HG03442 (cell line): Measurements from ENCODE around the gene C14orf180.
"Not testable (repeated sequence)": the region's sequence is repeated elsewhere in the genome, so short reads cannot be mapped to it uniquely, and the experiment has no call there.

Experiments used
- ATAC-seq: cut with Tn5 transposase; IDR thresholded peaks from one replicate; pipeline ENCODE4 v1.9.1; 2021; ENCODE audit warnings: mild to moderate bottlenecking, moderate library complexity; ENCODE audit not compliant: unreplicated experiment

The C14orf180 gene

DNA sequence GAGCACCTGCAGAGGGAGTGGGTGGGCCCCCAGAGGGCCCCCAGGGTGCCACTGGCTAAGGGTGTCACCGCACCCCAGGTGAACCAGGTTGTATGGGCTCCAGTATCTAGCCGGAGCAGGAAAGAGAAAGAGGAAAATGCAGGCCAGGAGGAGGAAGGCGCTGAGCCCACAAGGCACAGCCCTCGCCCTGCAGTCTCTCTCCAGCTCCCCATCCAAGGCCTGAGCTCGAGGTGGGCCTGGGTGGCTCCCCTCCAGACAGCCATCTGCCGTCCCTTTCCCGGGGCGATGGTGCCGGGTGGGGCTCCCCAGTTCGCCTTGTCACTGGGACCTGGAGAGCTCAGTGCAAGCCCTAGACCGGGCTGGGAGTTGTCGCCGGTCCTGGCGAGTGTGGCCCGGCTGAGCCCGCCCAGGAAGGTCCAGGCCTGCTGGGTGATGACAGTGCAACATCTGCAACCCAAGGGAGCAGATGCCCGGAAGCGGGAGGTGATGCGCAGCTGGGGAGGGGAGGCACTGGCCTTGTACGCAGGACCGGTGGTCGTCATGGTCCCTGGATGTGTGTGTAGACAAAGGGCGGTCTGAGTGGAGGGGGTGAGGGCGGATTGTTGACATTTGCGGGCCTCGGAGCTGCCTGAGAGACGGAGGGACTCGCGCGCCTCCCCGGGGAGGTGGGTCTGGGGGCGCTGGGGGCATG, 24.3 kb downstream of the C14orf180 start:
- ATAC-seq: no peak

DNA sequence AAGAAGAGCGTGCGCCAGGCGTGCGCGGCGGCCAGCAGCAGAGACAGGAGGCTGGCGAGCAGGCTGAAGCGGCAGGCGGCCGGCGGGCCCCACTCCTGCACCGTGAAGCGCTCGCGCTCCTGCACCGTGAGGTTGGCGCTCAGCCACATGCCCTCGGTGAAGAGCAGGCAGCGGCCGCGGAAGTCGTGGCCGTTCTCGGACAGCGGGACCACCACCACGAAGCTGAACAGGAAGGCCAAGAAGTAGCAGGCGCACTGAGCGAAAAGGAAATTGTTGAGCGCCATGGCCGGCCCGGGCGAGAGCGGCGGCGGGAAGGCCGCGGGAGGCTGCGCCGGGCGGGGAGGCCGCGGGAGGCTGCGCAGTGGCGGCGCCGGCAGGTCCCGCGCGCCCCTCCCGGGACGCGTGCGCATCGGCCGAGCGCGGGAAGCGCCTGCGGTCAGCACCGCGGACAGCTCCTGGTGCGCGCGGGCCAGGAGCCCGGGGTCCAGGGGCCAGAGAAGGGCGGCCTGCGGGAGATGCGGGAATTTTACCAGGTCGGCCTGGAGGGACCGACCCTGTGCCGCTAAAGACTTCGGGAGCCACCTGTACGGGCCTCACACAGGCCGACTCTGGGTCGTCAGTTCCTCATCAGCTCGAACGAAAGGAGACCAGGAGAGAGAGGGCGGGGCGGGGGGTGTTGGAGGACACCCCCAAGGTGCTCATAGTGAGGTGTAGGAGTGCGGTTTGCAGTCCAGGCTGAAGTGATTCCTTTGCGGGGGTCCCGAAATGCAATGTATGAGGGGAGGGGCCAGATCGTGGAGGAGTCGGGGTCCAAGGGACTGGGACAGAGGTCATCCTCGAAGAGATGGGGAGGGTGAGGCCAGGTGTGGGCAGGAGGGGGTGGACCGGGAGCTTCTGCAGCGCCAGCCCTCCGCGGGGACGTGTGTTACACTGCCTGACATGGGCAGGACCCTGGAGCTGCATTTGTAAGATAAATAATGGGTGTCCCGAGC, 25.2 kb downstream of the C14orf180 start, which contains the start of gene TMEM179:
TSS of gene TMEM179 (minus strand) at position 315 of the 992 bp plus-strand sequence. CDS start at position 284, 31 bp downstream.
- no peak for ATAC-seq

DNA sequence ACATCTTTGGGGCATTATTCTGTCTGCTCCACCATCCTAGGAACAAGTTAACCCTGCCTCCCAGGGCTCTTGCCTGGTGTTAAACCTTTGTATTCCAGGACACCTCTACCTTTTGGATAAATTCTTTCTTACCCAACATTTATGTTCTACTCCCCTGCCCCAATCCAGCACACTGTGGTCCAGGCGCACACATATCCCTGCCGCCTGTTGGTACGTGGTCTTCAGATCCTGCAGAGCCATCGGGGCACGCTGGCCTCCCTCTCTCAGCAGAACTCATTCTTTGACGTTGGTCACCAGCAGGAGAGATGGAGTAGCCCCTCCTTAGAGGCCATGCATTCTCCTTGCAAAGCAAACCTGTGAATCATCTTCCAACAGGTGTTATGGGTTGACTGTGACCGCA, 30.1 kb downstream of the C14orf180 start:
- no peak for ATAC-seq

DNA sequence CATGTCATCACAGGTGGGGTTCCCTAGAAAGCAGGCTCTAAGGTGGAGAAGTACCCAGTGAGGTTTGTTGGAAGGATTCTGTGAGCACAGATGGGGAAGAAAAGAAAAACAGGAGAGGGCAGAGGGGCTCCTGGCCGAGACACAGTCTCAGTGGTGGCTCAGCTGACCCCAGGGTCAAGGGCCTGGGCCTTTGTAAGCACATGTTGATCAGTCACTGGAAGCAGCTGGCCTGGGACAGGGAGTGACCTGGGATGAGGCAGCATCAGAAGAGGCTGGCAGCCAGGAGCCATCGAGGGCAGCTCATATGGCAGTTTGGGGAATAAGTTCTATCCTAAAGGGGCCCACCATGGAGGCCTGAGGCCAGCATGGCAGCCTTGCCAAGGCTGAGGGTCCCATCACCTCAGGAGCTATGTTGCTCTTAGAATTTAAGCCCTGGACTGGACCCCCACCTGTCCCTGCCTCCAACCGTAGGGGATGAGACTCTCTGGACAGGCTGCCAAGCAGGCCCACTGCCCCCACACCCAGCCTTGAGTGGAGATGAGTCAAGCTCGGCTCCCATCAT, 31.3 kb downstream of the C14orf180 start:
- ATAC-seq: no peak

DNA sequence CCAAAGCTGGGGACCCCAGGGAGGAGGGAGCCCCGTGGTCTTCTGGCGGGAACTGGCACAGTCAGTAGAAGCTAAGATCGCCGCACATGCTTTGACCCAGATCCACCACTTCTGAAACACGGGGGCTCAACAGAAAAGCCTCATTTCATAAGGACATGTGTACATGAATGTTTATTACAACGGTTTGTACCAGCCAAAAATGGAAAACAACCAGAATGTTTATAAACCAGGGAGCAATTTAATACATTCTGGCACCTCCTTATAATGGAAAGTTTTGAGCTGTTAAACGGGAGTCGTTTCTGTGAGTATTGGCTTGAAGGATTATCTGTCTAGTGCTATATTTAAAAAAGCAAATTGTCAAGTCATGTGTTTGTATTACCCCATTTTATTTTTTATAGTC, 32.3 kb downstream of the C14orf180 start:
- no peak for ATAC-seq

DNA sequence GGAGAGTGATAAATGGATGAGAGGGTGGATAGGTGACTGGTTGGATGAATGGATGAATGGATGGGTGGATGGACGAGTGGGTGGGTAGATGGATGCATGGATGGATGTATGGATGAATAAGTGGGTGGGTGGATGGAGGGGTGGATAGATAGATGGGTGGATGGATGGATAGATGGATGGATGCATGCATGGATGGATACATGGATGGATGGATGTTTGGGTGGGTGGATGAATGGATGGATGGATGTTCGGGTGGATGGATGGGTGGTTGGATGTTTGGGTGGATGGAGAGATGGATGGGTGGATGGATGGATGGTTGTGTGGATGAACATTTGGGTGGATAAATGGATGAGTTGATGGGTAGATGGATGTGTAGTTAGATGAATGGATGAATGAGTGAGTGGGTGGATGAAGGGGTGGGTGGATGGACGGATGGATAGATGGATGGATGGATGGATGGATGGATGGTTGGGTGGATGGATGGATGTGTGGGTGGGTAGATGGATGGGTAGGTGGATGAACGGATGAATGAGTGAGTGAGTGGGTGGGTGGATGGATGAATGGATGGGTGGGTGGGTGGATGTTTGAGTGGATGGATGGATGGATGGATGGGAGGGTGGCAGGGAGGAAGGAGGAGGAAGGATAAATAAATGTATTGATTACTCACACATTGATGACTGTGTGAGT, 34.7 kb downstream of the C14orf180 start:
- ATAC-seq: no peak

DNA sequence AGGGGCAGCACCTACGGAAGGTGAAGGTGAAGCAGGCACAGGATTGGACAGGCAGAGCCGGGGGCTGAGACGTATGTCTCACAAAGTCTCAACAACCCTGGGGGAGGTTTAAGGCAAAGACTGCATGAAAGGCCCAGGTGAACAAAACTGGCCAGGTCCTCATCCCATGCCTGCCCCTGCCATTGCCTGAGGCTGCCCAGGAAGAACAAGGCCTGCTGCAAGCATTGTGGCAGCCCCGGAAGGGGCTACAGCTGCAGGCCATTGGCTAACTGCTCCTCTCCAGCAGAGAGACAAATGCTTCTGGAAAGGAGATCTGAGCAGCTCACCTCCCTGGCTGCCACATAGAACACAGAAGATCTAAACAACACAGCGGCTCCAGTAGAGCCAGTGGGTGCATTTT, 45.4 kb downstream of the C14orf180 start:
- ATAC-seq: no peak

DNA sequence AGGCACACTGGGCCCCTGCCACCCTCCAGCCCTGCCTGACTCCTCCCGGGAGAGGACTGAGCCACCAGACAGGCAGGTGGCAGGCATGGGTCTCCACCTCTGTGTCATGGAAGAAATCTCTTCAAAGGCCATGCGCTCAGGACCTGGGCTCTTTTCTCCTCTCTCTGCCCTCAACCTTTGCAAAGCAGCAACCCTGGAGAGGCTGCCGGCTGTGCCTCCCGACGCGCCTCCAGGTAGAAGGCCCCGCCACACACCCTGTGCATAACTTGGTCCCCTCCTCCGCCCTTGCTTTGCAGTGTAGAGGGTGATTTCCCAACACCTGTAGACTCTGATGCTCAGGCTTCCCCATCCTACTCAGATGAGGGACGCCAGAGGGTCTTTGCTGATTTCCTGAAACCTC, 53.2 kb downstream of the C14orf180 start:
- no peak for ATAC-seq

DNA sequence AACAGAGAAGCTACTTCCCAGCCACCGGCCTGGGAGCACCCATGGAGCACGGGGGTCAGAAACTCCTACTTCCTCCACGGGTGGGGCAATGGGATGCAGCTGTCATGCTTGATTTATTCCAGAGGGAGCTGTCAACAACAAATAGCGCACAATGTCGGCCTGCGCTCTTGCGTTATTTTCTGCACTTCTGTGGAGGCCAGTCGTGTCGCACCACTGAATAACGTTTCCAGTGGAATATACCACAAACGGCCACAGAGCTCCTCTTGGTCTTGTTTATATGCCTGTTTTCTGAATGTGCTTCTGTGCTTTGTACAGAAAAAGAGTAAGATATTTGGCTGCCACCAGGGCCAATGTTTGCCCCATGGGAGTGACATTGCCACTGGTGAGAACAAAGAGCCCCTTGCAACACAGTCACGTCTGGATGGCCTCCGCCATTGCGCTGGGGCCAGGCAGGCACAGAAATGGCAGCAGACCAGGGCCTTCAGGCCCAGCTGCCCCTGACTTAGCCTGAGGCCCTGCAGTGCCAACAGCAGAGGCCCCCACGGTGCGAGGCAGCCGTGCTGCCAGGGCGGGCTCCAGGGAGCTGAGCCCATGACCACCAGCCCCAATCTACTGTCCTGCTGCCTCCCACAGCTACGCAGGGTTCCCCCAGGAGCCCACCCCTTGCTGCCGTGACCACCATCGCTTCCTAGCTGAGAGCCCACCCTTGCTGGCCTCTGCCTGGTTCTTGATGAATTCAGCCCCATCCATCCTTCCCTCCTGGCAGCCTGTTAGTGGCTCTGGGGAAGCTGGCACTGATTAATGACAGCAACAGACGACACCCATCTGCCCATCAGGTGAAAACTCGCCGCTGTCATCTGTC, 53.9 kb downstream of the C14orf180 start:
- no peak for ATAC-seq

DNA sequence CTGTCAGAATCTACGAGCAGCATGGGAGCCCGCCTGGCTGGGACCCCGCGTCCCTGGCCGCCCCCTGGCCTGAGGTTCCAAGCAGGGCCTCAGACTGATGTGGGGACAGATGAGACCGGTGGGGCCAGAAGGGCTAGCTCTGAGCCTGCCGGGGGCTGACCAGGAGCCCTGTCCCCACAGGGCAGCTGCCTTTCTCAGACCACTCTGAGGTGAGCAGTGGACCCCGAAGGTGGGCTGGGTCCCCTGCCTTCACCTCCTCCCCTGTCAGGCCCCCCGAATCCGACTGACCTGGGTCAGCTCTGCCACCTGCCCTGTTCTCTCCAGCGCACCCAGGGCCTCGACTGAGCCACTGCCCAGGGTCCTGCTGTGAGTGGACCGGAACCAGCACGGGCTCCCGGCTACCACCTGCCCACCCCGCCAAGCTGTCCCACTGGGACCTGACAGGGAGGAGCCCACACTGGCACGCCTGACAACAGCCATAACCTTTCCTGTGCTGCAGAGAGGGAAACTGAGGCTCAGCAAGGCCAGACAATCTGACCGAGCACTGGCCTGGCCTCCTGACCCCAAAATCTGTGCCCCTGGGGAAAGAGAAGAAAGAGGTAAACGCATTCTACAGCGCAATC, 54.7 kb downstream of the C14orf180 start:
- no peak for ATAC-seq

DNA sequence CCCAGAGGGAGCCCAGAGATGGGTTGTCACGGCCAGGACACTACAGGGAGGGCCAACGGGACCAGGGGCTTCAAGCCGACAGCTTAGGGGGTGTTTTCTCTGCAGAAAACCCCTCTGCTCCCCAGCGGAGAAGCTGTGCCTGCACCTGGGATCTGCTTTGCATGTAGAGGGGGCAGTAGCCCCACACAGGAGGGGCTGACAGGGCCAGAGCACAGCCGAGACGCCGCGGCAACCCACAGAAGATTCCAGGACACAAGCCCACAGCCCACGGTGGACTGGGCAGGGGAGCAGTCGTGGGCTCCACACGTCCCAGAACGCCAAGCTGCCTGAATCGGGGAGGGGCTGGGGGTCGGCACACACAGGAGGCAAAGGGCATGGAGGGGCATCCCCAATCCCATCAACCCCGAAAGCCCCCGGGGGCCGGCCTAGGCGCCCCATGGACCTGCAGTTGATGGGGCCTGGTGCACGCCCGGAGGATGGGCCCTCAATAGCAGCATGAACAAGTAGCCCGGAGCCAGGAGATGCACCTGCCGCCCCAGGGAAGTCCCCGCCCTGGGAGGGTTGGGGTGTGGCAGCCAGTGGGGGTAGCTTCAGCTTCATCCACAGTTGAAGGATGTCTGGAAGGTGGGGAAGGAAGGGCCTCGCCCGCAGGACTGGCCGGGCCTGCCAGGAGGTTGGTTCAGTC, 55.5 kb downstream of the C14orf180 start:
- ATAC-seq: no peak

DNA sequence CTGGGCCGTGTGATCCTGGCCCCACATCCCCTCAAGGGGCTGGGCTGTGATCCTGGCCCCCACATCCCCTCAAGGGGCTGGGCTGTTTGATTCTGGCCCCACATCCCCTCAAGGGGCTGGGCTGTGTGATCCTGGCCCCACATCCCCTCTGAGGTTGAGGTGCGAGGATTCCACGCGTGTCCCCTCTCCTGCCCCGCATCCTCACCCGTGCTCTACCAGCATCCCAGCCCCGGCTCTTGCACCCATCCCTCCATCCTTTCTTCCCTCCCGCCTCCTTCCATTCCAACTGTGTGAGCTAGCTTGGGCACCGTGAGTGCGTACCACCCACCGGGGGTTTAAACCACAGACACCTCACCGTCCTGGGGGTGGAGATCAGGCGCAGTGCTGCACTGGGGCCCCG, 56.2 kb downstream of the C14orf180 start:
- ATAC-seq: no peak

DNA sequence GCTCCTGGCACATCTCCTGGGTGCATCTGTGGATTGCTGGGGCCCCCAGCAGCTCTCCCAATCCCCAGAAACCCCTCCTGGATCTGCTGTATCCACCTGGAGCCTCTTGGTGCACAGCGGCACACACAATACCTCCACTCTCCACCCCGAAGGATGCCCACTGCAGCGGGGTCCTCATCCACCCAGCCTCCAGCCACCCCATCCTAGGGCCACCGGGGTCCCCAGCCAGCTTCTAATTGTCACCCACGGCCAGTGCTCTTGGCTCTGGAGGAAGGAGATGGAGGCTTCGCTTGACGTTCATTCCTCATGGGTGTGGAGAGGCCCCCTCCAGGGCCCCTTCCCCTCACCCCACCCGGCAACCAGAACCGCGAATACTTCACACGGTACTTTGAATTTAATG, 56.6 kb downstream of the C14orf180 start:
- ATAC-seq: no peak

DNA sequence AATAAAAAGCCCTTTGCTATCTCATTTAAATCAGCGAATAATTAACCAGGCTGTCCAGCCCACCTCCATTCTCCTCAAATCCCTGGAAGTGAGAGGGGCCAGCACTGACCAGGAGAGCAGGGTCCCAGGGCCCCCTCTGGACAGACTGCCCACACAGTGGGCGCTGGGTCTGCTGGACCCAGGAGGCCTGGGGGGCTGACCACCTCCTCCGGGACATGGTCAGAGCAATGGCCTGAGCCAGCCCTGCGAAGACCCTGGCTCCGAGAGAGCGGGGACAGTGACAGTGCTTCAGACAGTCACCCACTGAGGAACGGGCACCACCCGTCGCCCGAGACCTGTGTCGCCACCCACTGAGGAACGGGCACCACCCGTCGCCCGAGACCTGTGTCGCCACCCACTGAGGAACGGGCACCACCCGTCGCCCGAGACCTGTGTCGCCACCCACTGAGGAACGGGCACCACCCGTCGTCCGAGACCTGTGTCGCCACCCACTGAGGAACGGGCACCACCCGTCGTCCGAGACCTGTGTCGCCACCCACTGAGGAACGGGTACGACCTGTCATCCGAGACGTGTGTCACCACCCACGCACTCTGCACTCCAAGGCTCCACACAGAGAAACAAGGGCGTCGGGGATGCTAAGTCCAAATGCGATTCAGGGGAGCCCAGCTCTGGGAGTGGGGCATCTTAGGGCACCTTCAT, 57.4 kb downstream of the C14orf180 start:
- ATAC-seq: not testable (repeated sequence)

DNA sequence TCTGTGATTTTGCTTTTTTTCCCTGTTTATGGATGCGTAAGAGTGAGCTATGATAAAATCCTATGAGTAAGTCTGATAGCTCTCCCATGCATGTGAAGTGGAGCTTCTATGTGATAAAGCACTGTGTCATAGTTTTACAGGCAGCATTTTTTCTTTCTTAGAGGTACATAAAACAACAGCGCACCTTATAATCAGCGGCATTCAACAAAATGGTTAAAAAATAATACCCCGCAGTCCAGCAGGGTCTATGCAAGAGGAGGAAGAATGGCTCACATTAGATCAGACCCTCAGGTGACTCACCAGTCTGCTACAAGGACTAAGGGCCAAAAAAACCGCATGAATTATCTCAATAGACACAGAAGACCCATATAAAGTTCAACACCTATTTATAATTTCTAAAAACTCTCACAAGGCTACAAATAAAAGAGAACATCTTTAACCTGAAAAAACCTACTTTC, 58.0 kb downstream of the C14orf180 start:
- ATAC-seq: no peak

DNA sequence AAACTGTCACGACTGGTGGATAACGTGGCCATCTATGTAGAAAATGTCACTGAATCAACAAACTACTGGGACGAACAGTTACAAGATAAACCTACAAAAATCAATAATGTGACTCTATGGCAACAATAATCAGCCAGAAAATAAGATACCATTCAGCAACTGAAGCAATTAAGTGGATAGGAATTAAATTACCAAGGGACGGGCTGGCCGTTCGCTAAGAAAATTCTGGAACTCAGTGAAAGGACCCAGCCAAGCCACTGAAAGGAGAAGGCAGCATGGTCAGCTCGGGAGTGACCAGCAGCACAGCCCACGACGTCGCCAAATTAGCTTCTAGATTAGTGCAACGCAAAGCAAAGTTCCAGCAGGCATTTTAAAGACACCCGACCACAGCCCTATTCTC, 58.6 kb downstream of the C14orf180 start:
- ATAC-seq: no peak

DNA sequence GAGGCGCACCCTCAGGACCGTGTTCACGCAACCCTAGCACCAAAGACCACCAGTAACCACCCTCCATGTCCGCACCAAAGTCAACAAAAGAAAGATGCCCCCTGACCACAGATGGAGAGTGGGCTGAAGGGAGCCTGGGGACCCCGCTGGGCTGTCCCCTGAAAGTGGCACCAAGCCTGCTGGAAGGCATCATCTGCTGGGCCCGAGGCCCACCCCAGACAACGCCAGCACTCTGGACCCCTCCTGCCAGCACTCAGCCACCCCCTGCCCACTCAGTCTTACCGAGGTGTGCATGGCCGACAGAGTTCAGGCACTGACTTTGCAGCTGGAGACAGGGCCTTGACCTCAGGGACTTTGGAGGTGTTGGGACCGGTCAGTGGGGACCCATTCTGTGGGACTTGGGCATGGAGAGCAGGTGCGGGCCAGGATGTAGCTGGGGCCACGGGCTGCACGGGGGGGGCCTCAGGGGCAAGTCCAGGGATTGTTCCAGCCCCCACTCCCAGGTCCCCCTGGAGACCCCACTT, 59.4 kb downstream of the C14orf180 start:
- no peak for ATAC-seq

DNA sequence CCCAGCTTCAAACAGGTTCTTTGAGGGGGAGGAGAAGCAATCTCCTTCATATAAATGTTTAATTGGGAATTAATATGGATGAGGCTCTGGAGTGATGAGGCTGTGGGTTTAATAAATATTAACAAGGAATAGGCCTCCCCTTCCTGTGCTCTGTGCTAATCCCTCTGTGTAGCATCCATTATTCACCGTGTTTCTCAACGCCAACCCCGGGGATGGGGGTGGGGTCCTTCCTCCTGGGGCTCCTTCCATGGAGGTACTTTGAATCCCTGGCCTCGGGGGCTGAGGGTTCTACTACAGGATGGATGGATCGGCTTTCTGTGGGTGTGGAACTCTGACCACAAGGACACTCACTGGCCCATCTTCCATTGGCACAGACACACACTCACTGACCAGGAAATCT, 59.9 kb downstream of the C14orf180 start:
- ATAC-seq: no peak
